Hematopoietic multipotent progenitor cell (in vitro differentiated cells): Measurements from ENCODE around the gene EDNRB. TPM values are rescaled to one million over a fixed set of nuclear protein-coding genes. Genes with fewer than 3 reads are reported as not detected.

ENCODE experiments used
- DNase-seq, 3 donors: peaks; one replicate each; pipeline ENCODE4 v3.0.0-alpha.2; 2011 to 2015; ENCODE audit warnings: low read depth in 2 of 3, low spot score in 2 of 3
- total RNA-seq: library from RNA; depleted of rRNA; stranded (reverse); fragments of >200 nt; gene quantifications from one replicate; pipeline ENCODE4 v1.2.3, GENCODE V29; 2012

EDNRB gene
- total RNA-seq, 1 donor, result 0.27 TPM

DNA sequence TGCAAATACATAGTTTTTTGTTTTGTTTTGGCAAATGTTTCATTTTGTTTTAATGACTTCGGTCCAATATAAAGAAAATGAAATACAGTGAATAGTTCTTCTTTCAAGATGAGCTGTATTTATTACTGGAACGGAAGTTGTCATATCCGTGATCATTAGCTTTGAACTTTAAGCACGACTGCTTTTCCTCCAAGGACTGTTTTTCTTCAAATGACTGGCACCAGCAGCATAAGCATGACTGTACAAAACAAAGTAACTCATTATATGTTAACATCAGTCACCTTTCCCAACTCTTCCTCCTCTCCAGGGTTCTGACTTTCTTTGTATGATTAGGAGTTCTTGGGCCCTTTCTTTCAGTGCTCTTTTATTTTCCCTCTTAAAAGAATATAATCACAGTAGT, 20.5 kb downstream of the EDNRB start:
- no peak for DNase-seq

DNA sequence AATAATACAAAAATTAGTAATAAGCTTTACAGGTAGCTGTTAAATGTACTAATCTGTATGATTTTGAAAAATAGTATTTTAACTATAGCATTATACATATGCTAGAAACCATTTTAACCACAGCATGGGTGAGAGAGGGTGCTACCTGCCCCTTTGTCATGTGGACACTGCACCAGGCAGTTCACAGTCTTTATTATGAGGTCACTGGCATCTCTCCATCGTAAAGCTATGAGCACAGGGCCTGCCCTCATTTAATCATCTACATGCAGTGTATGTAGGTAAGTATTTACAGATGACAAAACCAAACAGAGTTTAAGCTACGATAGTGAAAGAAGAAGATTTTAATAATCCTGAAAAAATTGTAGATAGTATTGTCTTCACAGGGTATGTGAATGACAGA, 21.7 kb downstream of the EDNRB start:
- no peak for DNase-seq

GRCh38 chr13:77896536-77896935, 22.1 kb downstream of the EDNRB start:
- DNase-seq, result no peak

DNA sequence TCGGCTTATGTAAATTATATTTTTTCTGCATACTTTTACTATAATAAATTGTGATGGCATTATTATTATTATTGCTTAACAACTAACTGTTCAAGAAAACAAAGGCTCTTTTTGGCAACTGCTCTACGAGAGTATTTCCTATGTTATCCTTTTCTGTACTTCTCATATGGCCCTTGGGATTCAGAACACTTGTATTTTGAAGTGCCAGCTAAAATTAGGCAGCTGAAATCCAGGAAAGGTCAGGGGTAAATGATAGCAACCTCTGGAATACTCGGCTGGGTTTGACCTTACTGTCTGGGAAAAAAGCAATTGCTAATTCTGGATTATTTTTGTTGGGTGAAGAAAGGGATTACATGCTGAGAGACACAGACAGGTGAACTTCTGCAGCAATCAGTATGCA, 23.9 kb downstream of the EDNRB start:
- DNase-seq, result no peak

- no peak for DNase-seq
These were observed 25.6 kb downstream of the EDNRB start for GRCh38 chr13:77893066-77893465.

DNA sequence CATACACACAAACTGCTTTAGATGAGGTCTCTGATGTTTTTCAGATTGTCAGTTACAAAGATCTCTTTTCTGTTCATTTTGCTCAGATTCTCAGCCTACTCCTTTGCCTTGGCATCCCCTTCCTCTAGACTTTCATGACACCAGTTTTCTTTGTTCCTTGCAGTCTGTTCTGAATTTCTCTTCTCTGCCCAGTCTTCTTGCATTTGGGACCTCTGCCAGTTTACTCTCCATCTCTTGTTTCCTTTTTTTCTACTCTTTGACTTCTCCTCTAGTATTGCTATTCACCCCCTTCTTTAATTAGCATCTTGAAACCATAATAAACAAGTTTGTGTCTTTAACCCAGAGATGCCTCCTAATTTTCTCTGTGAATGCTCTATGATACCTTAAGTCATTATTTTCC, 26.1 kb downstream of the EDNRB start:
- DNase-seq, result no peak

DNA sequence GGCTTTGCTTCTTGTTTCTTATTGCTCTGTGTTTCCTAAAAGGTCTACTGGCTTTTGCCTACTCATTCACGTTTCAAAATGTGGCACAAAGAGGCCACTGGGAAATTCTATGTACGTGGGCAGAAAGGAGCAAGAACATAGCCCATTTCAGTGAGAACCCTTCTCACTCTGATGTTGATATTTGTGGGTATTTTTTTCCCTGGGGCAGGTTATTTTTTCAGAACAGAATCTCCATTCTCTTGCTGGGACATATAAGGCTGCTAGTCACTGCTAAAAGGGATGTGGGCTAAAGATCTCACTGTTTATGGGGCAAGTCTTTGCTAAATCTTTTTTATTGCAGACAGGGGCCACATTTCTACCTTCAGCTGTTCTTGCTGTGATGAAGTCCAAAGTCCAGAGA, 27.1 kb downstream of the EDNRB start:
- DNase-seq, result no peak

- DNase-seq, result no peak
These were observed 27.6 kb downstream of the EDNRB start for GRCh38 chr13:77891041-77891440.

GRCh38 chr13:77883328-77883727, 35.3 kb downstream of the EDNRB start:
- DNase-seq, result no peak

DNA sequence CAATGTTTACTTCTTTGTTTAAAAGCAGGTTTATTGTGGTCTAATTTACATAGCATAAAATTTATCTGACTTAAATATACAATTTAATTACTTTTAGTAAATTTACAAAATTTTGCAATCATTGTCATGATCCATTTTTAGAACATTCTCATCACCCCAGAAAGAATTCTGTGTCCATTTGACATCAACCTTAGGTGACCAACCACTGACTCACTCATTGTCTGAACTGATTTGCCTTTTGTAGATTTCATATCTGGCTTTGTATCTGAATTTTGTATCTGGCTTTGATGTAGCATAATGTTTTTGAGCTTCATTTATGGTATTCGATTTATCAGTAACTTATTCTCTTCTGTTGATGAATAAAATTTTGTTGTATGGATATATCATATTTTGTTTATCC, 40.4 kb downstream of the EDNRB start:
- no peak for DNase-seq

DNA sequence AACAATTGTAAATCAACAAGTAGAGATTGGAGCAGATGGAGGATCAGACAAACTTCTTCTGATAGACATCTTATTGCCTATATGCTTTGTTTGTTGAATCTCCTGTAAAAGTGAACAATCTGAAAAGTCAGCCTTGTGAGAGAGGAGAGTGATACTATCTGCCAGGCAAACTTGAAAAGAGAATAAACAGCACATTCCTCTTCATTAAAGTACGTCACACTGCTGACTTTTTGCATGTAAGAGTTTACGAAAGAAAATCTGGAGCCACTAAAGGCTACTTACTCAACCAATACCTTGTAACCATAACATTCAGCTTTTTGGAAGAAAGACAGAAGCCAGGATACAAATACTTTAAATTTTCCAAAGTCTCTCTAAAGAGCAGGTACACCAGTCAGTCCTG, 42.5 kb downstream of the EDNRB start:
- DNase-seq, result no peak

DNA sequence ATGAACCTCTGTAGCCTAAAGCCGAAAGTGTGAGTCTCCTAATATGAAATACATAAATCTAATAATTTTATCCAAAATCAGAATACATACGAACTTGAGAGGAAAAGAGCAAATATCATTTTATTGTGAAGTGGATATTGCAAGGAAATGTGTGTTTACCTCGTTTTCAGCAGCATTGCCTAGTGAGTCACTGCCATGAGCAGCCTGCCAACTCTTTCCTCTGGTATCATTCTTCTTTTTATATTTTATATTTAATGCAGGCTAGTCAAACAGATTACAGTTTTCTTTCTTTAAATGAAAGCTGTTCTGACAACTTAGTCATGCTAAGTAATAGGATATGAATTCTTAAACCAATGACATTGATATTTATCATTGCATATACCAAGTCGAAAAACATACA, 44.2 kb downstream of the EDNRB start:
- DNase-seq, result no peak

DNA sequence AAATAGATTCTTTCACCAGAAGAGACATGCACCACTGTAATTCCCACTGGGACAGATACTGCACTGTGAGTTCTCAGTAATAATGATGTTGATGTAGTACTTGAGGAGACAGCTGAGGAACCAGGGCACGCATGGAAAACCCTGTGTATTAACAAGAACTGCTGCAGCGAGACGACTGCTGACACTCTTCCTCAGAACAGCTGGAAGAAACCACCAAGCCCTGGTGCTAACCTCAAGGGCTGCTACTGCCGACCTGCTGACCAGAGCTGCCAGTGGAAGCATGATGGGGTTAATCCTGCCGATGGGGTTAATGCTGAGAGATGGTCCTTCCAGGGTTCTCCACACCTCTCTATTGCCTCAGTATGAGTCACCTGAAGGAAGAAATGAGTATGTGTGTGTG, 45.6 kb downstream of the EDNRB start:
- no peak for DNase-seq

DNA sequence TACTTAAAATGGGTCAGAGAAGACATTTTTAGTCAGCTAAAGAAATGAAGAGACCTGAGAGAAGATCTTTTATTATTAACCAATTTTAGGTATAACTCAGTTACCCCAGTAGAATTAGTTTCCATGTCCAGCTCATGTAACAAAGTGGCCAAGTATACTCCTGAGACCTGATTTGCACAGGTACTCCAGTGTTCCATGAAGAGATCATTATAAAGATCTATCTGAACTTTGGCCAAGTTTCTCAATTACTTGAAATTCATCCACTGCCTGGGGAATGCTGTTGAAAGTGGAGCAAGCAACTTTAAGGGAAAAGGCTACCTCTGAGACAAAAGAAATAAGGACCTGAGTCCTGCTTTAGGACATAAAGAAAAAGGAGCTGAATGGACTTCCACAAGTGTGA, 47.0 kb downstream of the EDNRB start:
- no peak for DNase-seq

- DNase-seq, result no peak
These were observed 49.9 kb downstream of the EDNRB start for GRCh38 chr13:77868717-77869116.

DNA sequence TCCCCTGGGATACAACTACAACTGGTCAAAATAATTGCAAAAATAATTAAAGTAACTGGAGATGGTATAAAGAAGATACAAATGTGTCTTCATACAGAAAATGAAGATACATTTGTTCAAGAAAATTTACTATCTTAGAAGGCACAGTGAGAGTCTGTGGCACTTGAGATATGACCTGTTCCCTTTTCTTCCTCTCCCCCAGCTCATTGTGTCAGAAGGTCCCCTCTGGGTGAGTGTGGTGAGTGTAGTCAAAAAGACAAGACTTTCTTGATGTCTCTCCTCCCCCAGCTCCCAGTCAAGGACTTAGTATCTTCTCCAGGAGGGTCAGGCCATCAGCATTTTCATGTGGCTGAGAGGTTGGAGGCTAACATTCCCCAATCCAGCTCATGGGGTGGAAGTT, 51.7 kb downstream of the EDNRB start:
- peak in 1 of 3 donors; percentile 12 for DNase-seq

GRCh38 chr13:77865622-77866021, 53.0 kb downstream of the EDNRB start:
- no peak for DNase-seq

- DNase-seq, result peak in 2 of 3 donors; percentile 11 to 58
These were observed 55.5 kb downstream of the EDNRB start for GRCh38 chr13:77863144-77863543.

DNA sequence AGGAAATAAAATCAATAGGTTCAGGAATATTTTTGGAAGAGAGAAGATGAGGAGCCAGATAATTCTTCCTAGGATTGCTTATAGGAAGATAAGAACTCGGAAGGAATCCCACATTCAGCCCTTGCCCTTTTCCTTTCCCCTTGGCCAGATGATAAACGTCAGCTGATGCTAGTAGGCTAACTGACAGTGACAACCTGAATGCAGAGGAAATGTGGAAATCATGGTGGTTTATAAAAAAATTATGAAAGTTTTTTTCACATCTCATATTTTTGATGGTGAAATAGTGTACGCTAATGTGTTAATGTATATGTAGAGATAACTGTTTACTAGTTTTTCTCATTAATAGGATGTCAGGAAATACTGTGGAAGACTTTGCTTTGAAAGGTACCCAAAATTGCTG, 56.9 kb downstream of the EDNRB start:
- DNase-seq, result peak in 1 of 3 donors; percentile 7

- DNase-seq, result peak in 2 of 3 donors; percentile 21 to 67
These were observed 58.1 kb downstream of the EDNRB start for GRCh38 chr13:77860507-77860981.

- DNase-seq, result no peak
These were observed 59.2 kb downstream of the EDNRB start for GRCh38 chr13:77859450-77859849.

DNA sequence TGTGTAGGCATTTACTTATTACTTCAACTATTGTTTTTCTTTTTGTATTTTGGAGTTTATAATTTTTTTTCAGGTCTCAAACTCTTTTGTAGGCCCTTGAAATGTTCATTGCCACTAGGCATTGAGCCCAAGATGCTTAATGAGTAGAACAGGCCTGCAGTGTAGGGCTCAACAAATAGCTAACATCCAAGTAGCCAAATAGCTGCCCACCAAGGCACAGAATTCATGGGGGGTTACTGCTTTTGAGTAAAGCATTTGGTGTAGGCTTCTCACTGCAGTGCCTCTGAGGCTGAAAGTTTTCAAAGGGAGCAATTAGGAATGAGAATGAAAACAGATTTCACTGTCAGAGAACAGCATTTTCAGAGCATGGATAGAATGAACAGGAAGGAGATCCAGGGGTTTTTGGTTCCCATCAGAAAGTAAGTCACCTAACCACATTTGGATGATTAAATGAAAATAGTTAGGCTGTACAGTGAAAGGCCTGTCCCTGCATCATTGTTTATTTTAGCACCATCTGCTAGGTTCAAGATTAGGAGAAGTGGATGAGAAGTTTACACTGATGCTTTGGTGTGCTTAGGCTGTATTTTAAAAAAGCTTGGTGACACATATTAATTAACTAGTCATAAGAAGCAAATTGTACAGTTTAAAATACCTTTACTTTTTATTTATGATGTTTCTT, 61.0 kb downstream of the EDNRB start:
- no peak for DNase-seq

DNA sequence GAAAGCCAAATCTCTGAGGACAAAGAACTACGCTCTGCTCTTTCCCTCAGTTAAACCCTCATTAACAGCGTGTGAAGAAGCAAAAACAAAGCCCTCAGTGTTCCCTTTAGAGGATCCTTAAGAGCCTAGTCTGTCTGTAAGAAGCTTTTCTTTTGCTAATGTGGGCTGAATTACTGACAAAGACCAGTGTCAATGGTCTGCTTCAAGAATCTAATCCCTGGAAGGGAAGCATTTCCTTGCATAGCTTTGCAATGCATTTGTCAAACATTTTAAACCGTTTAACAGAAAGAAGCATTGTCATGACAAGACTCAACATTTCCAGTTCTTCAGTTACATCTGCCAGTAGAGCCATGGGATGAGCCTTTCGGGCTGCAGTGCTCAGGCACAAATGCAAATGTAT, 64.9 kb downstream of the EDNRB start:
- DNase-seq, result no peak
